ENCODE measurements around the gene BTBD9.

BTBD9 gene

GRCh38 chr6:38195113-38195635, 444.6 kb downstream of the BTBD9 start:
- TF ChIP-seq CTCF (IDR thresholded peaks at IDR 0.05; ENCODE audit: insufficient read depth, low read length, poor library complexity, severe bottlenecking): no peak

GRCh38 chr6:38194589-38194988, 445.1 kb downstream of the BTBD9 start:
- no peaks in the 10 kb centered on the region for H3K27me3 ChIP-seq (replicated peaks; ENCODE audit: control insufficient read depth, insufficient read depth, low read length)
- H3K4me3 ChIP-seq (replicated peaks; ENCODE audit: low read depth, low read length): no peak overlapping the region
- no peaks in the 10 kb centered on the region for H3K36me3 ChIP-seq (ENCODE audit: control insufficient read depth, insufficient read depth, low read length)
- DNase-seq (ENCODE audit: extremely low read depth, insufficient read length): no peak
- TF ChIP-seq CTCF (IDR thresholded peaks at IDR 0.05; ENCODE audit: insufficient read depth, low read length, poor library complexity, severe bottlenecking): no peak

More at GRCh38 chr6:38195113-38195635, 444.6 kb downstream of the BTBD9 start:
- H3K36me3 ChIP-seq (ENCODE audit: control insufficient read depth, insufficient read depth, low read length): no peaks in the 10 kb centered on the region
- no peaks in the 10 kb centered on the region for H3K27me3 ChIP-seq (replicated peaks; ENCODE audit: control insufficient read depth, insufficient read depth, low read length)
- H3K4me3 ChIP-seq (replicated peaks; ENCODE audit: low read depth, low read length): no peak overlapping the region
- no peak for DNase-seq (ENCODE audit: extremely low read depth, insufficient read length)

GRCh38 chr6:38194282-38194572, 445.5 kb downstream of the BTBD9 start:
- no peak for TF ChIP-seq CTCF (IDR thresholded peaks at IDR 0.05; ENCODE audit: insufficient read depth, low read length, poor library complexity, severe bottlenecking)
- Histone ChIP-seq H3K36me3 (ENCODE audit: control insufficient read depth, insufficient read depth, low read length) (no peaks in the 10 kb centered on the region), H3K27me3 (replicated peaks; ENCODE audit: control insufficient read depth, insufficient read depth, low read length) (no peaks in the 10 kb centered on the region), H3K4me3 (replicated peaks; ENCODE audit: low read depth, low read length) (no peak overlapping the region)
- no peak for DNase-seq (ENCODE audit: extremely low read depth, insufficient read length)

GRCh38 chr6:38193481-38194281, 446.0 kb downstream of the BTBD9 start:
- H3K36me3 ChIP-seq (ENCODE audit: control insufficient read depth, insufficient read depth, low read length): no peaks in the 10 kb centered on the region
- no peak overlapping the region for H3K4me3 ChIP-seq (replicated peaks; ENCODE audit: low read depth, low read length)
- TF ChIP-seq CTCF (IDR thresholded peaks at IDR 0.05; ENCODE audit: insufficient read depth, low read length, poor library complexity, severe bottlenecking): no peak
- H3K27me3 ChIP-seq (replicated peaks; ENCODE audit: control insufficient read depth, insufficient read depth, low read length): no peaks in the 10 kb centered on the region
- DNase-seq (ENCODE audit: extremely low read depth, insufficient read length): no peak

- no peak for TF ChIP-seq CTCF (IDR thresholded peaks at IDR 0.05; ENCODE audit: insufficient read depth, low read length, poor library complexity, severe bottlenecking)
- DNase-seq (ENCODE audit: extremely low read depth, insufficient read length): no peak
- H3K4me3 ChIP-seq (replicated peaks; ENCODE audit: low read depth, low read length): no peak overlapping the region
- H3K27me3 ChIP-seq (replicated peaks; ENCODE audit: control insufficient read depth, insufficient read depth, low read length): no peaks in the 10 kb centered on the region
- H3K36me3 ChIP-seq (ENCODE audit: control insufficient read depth, insufficient read depth, low read length): no peaks in the 10 kb centered on the region
These were observed 446.7 kb downstream of the BTBD9 start for GRCh38 chr6:38193051-38193450.

Data from GM06990 (cell line).